ENCODE results near the gene MT2A. TPM values are rescaled to one million over a fixed set of nuclear protein-coding genes. Genes with fewer than 3 reads are reported as not detected.
"Not testable (repeated sequence)": the region's sequence is repeated elsewhere in the genome, so short reads cannot be mapped to it uniquely, and the experiment has no call there.

MT2A gene
- total and polyA plus RNA-seq, 10 of the 15 experiments (the other 5 are each of a cell fraction or from before 2014, with no cell fraction given): 7.3 to 271 (median 53.5) TPM

- H3K9ac ChIP-seq (ENCODE audit: control insufficient read depth, insufficient read depth, low read length); H4K20me1 ChIP-seq (ENCODE audit: control insufficient read depth, insufficient read depth); H2AFZ ChIP-seq (ENCODE audit: control insufficient read depth, low read depth, low read length); H3K36me3 ChIP-seq (ENCODE audit: control insufficient read depth in 2 of 2, insufficient read depth in 2 of 2, low read length in 1 of 2); H3K27ac ChIP-seq (ENCODE audit: control insufficient read depth, insufficient read depth); intact Hi-C loops (cut with micrococcal nuclease; ENCODE audit: unreplicated experiment); FAIRE-seq; in situ Hi-C loops (cut with MboI); H3K4me2 ChIP-seq (ENCODE audit: control insufficient read depth, insufficient read depth); H3K27me3 ChIP-seq (replicated peaks in 1 of 2; ENCODE audit: control insufficient read depth in 2 of 2, insufficient read depth in 2 of 2, low read length in 1 of 2); H3K4me3 ChIP-seq; H3K9me3 ChIP-seq (replicated peaks; ENCODE audit: control insufficient read depth, insufficient read depth, low read length); BruUV-seq (replicated peaks); DNase-seq (ENCODE audit: low read depth, low spot score); ATAC-seq; POLR2A ChIA-PET; H3K4me1 ChIP-seq (ENCODE audit: control insufficient read depth, insufficient read depth, low read length); H3K79me2 ChIP-seq (ENCODE audit: control insufficient read depth, insufficient read depth, low read length): not testable (repeated sequence)
- ChIA-PET SMC1A (ENCODE audit: uncharacterized antibody, unreplicated experiment) (interaction anchor here (1.6 kb wide), 1 partner anchor 119 kb away, joined by 4 read pairs; no protein-coding TSS in a partner anchor), RAD21 (ENCODE audit: unreplicated experiment) (interaction anchor here (1.5 to 1.9 kb wide), 2 partner anchors 18 to 119 kb away, joined by 4 to 5 read pairs; no protein-coding TSS in a partner anchor), CTCF (interaction anchor here (1.2 to 2.2 kb wide), 5 partner anchors 9 to 118 kb away, joined by 3 to 10 read pairs (median 4); no protein-coding TSS in a partner anchor)
- WGBS (ENCODE audit: insufficient coverage, insufficient replicate concordance, low lambda C conversion rate, missing lambda C conversion rate): 76% methylated on average over 2 of the region's 2 CpGs
These were observed 25.5 kb upstream of the MT2A start for GRCh38 chr16:56582911-56583310.

GRCh38 chr16:56583351-56584168 lies 24.8 kb upstream of the MT2A start:
- RAD21 ChIA-PET (ENCODE audit: unreplicated experiment): interaction anchor here (1.9 kb wide), 1 partner anchor 17 kb away, joined by 5 read pairs; no protein-coding TSS in a partner anchor
- TF ChIP-seq RAD51 (IDR thresholded peaks at IDR 0.05) (no peak), HDAC2 (IDR thresholded peaks at IDR 0.05) (no peak), MYC (IDR thresholded peaks at IDR 0.05; ENCODE audit: insufficient read depth, insufficient read length, insufficient replicate concordance, low read length, severe bottlenecking) (no peak), BMI1 (IDR thresholded peaks at IDR 0.05; ENCODE audit: borderline replicate concordance) (no peak), EGR1 (IDR thresholded peaks at IDR 0.05; ENCODE audit: borderline replicate concordance in 1 of 2, low read depth in 2 of 2, low read length in 2 of 2) (no peak), MLLT1 (IDR thresholded peaks at IDR 0.05) (no peak), CTCF (IDR thresholded peaks at IDR 0.05 in 2 of 3, conservative IDR thresholded peaks at IDR 0.05 in 1 of 3; ENCODE audit: control insufficient read depth in 2 of 3, extremely low read depth in 1 of 3, insufficient read depth in 1 of 3, low read depth in 3 of 3, low read length in 3 of 3) (no peak)

More at GRCh38 chr16:56583351-56584168, 24.8 kb upstream of the MT2A start:
- no peak for DNase-seq (ENCODE audit: low read depth, low spot score)
- Histone ChIP-seq H2AFZ (ENCODE audit: control insufficient read depth, low read depth, low read length) (no peak overlapping the region), H3K27me3 (replicated peaks in 1 of 2; ENCODE audit: control insufficient read depth in 2 of 2, insufficient read depth in 2 of 2, low read length in 1 of 2) (peaks cover 2 to 4% of the 10 kb centered on the region in 2 experiments; a peak in 1 of 4 replicates), H3K9ac (ENCODE audit: control insufficient read depth, insufficient read depth, low read length) (no peak overlapping the region), H3K79me2 (ENCODE audit: control insufficient read depth, insufficient read depth, low read length) (no peaks in the 10 kb centered on the region), H3K27ac (ENCODE audit: control insufficient read depth, insufficient read depth) (no peak overlapping the region), H3K4me1 (ENCODE audit: control insufficient read depth, insufficient read depth, low read length) (no peaks in the 10 kb centered on the region), H3K9me3 (replicated peaks; ENCODE audit: control insufficient read depth, insufficient read depth, low read length) (no peaks in the 10 kb centered on the region), H4K20me1 (ENCODE audit: control insufficient read depth, insufficient read depth) (no peaks in the 10 kb centered on the region), H3K4me2 (ENCODE audit: control insufficient read depth, insufficient read depth) (no peak overlapping the region), H3K36me3 (ENCODE audit: control insufficient read depth in 2 of 2, insufficient read depth in 2 of 2, low read length in 1 of 2) (no peaks in the 10 kb centered on the region), H3K4me3 (no peak overlapping the region)
- WGBS (ENCODE audit: insufficient coverage, insufficient replicate concordance, low lambda C conversion rate, missing lambda C conversion rate): 27% methylated on average over 10 of the region's 11 CpGs
- ChIA-PET CTCF (interaction anchor here (1.5 to 2.2 kb wide), 4 partner anchors 8 to 118 kb away, joined by 3 to 10 read pairs (median 6); no protein-coding TSS in a partner anchor), POLR2A (no interaction called here), SMC1A (ENCODE audit: uncharacterized antibody, unreplicated experiment) (interaction anchor here (1.6 kb wide), 1 partner anchor 119 kb away, joined by 4 read pairs; no protein-coding TSS in a partner anchor)
- BruUV-seq (replicated peaks): no TSS peak
- in situ Hi-C loops (cut with MboI): no loop called here
- intact Hi-C loops (cut with micrococcal nuclease; ENCODE audit: unreplicated experiment): no loop called here
- ATAC-seq: no peak
- FAIRE-seq: no peak

Data from GM12878 (cell line).